ENCODE measurements around the gene SLC6A11.

DNA sequence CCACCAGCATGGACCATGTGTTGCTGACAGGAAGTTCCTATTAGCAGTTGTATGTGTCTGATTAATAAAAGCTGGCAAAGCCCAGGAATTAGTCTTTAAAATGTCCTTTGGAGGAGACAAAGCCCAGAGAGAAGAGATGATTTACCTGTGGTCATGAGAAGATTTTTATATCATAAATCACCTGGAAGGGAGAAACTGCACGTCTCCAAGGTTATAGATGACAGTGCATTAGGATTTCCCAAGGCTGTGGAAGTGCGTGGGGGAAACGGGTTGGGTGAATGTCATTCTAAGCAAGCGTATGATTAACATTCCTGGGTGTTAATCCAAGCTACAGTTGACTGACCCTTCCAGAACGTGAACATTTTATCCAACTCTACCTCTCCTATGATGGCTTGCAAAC is 76.6 kb downstream of the SLC6A11 start:
- TF ChIP-seq, protein P1, sequence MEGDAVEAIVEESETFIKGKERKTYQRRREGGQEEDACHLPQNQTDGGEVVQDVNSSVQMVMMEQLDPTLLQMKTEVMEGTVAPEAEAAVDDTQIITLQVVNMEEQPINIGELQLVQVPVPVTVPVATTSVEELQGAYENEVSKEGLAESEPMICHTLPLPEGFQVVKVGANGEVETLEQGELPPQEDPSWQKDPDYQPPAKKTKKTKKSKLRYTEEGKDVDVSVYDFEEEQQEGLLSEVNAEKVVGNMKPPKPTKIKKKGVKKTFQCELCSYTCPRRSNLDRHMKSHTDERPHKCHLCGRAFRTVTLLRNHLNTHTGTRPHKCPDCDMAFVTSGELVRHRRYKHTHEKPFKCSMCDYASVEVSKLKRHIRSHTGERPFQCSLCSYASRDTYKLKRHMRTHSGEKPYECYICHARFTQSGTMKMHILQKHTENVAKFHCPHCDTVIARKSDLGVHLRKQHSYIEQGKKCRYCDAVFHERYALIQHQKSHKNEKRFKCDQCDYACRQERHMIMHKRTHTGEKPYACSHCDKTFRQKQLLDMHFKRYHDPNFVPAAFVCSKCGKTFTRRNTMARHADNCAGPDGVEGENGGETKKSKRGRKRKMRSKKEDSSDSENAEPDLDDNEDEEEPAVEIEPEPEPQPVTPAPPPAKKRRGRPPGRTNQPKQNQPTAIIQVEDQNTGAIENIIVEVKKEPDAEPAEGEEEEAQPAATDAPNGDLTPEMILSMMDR (CRISPR knock-in tag; IDR thresholded peaks at IDR 0.05): no peak
- TF ChIP-seq BRCA1 (CRISPR knock-in tag; IDR thresholded peaks at IDR 0.05) (no peak), EZH2 (conservative IDR thresholded peaks at IDR 0.05; ENCODE audit: low read depth, low read length) (no peak), ZNF205 (CRISPR knock-in tag; IDR thresholded peaks at IDR 0.05) (no peak), POLR2AphosphoS5 (IDR thresholded peaks at IDR 0.05; ENCODE audit: low read depth, low read length) (no peak), ZNF274 (CRISPR knock-in tag; IDR thresholded peaks at IDR 0.05) (no peak), NCOA2 (CRISPR knock-in tag; IDR thresholded peaks at IDR 0.05) (no peak), KDM6A (CRISPR knock-in tag; IDR thresholded peaks at IDR 0.05; ENCODE audit: low read depth) (no peak), TP53 (CRISPR knock-in tag; conservative IDR thresholded peaks at IDR 0.05) (no peak), ZNF34 (CRISPR knock-in tag; IDR thresholded peaks at IDR 0.05; ENCODE audit: borderline replicate concordance) (no peak), TBL1XR1 (IDR thresholded peaks at IDR 0.05; ENCODE audit: borderline replicate concordance, low read length, partially characterized antibody) (no peak), SIN3A (IDR thresholded peaks at IDR 0.05; ENCODE audit: borderline replicate concordance, low read depth, low read length) (no peak)
- TF ChIP-seq, protein P2, sequence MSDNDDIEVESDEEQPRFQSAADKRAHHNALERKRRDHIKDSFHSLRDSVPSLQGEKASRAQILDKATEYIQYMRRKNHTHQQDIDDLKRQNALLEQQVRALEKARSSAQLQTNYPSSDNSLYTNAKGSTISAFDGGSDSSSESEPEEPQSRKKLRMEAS (IDR thresholded peaks at IDR 0.05): no peak
- TF ChIP-seq, protein P3, sequence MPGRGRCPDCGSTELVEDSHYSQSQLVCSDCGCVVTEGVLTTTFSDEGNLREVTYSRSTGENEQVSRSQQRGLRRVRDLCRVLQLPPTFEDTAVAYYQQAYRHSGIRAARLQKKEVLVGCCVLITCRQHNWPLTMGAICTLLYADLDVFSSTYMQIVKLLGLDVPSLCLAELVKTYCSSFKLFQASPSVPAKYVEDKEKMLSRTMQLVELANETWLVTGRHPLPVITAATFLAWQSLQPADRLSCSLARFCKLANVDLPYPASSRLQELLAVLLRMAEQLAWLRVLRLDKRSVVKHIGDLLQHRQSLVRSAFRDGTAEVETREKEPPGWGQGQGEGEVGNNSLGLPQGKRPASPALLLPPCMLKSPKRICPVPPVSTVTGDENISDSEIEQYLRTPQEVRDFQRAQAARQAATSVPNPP (CRISPR knock-in tag; IDR thresholded peaks at IDR 0.05): no peak

Measured in HepG2 (cell line).